ENCODE measurements around the gene HOXD12. TPM values are rescaled to one million over a fixed set of nuclear protein-coding genes. Genes with fewer than 3 reads are reported as not detected.

Gene HOXD12
- total RNA-seq, 4 donors from 2014 or later = not detected

DNA sequence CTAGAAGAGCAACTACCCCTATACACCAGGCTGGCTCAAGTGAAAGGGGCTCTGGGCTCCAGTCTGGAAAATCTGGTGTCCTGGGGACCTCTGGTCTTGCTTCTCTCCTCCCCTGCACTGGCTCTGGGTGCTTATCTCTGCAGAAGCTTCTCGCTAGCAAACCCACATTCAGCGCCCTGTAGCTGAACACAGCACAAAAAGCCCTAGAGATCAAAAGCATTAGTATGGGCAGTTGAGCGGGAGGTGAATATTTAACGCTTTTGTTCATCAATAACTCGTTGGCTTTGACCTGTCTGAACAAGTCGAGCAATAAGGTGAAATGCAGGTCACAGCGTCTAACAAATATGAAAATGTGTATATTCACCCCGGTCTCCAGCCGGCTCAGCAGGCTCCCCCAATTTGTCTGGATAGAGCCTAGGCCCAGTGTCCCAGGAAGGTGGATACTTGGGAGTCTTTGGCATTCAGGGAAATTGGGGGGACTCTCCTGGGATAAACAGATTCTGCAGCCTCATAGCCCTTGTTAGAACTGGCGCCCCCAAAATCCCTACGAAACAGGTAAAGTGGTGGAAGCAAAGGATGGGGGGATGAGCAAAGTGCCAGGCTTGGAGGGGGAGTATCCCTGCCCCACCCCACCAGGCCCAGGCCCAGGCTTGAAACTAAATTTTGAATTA, 49.3 kb downstream of the HOXD12 start:
- no peak for TF ChIP-seq EP300 (IDR thresholded peaks at IDR 0.05)
- TF ChIP-seq, protein P1, sequence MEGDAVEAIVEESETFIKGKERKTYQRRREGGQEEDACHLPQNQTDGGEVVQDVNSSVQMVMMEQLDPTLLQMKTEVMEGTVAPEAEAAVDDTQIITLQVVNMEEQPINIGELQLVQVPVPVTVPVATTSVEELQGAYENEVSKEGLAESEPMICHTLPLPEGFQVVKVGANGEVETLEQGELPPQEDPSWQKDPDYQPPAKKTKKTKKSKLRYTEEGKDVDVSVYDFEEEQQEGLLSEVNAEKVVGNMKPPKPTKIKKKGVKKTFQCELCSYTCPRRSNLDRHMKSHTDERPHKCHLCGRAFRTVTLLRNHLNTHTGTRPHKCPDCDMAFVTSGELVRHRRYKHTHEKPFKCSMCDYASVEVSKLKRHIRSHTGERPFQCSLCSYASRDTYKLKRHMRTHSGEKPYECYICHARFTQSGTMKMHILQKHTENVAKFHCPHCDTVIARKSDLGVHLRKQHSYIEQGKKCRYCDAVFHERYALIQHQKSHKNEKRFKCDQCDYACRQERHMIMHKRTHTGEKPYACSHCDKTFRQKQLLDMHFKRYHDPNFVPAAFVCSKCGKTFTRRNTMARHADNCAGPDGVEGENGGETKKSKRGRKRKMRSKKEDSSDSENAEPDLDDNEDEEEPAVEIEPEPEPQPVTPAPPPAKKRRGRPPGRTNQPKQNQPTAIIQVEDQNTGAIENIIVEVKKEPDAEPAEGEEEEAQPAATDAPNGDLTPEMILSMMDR (IDR thresholded peaks at IDR 0.05) = no peak
- TF ChIP-seq POLR2A (IDR thresholded peaks at IDR 0.05) = no peak
- TF ChIP-seq POLR2AphosphoS5 (IDR thresholded peaks at IDR 0.05) = no peak
- Histone ChIP-seq H3K4me3 (no peak overlapping the region), H3K27ac (no peak overlapping the region), H3K36me3 (no peaks in the 10 kb centered on the region), H3K27me3 (peaks cover 95% of the 10 kb centered on the region), H3K9me3 (no peaks in the 10 kb centered on the region), H3K4me1 (peaks cover 0 to 17% (median 0%) of the 10 kb centered on the region in 3 donors)
- ATAC-seq = no peak
- WGBS, 2 donors (ENCODE audit: low coverage in 1 of 2) = 43 to 71% methylated on average over 1 to 7 of the region's 11 CpGs

DNA sequence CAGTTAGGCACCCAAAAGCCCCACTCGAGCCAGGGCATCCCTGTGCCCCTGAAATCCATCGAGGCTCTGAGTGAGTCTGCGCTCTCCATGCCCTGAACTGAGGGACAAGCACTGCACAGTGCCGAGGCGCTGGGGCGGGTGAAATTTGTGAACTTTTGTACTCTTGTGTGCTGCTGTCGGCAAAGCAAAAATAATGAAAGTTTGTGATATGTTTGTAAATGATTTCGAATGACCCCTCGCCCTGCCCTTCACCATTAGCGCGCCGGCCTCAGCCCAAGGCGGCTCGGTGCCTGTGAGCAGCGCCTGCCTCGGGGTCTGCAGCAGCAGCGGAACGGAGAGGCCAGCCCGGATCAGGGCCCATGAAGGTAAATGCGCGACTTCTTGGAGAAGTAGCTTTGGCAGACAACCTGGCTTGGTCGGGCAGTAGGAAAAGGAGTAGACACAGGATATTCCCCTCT, 49.9 kb downstream of the HOXD12 start:
- H3K27ac ChIP-seq = no peak overlapping the region
- no peaks in the 10 kb centered on the region for H3K36me3 ChIP-seq
- H3K4me1 ChIP-seq = peaks cover 0 to 17% (median 0%) of the 10 kb centered on the region in 3 donors
- no peak overlapping the region for H3K4me3 ChIP-seq
- H3K9me3 ChIP-seq = no peaks in the 10 kb centered on the region
- H3K27me3 ChIP-seq = peaks cover 100% of the 10 kb centered on the region
- 8 to 27% methylated on average over 3 to 20 of the region's 22 CpGs for WGBS, 2 donors (ENCODE audit: low coverage in 1 of 2)
- ATAC-seq = no peak
- no peak for TF ChIP-seq EP300 (IDR thresholded peaks at IDR 0.05)
- TF ChIP-seq POLR2A (IDR thresholded peaks at IDR 0.05) = no peak
- TF ChIP-seq POLR2AphosphoS5 (IDR thresholded peaks at IDR 0.05) = no peak
- TF ChIP-seq, protein P1 (IDR thresholded peaks at IDR 0.05) = no peak

DNA sequence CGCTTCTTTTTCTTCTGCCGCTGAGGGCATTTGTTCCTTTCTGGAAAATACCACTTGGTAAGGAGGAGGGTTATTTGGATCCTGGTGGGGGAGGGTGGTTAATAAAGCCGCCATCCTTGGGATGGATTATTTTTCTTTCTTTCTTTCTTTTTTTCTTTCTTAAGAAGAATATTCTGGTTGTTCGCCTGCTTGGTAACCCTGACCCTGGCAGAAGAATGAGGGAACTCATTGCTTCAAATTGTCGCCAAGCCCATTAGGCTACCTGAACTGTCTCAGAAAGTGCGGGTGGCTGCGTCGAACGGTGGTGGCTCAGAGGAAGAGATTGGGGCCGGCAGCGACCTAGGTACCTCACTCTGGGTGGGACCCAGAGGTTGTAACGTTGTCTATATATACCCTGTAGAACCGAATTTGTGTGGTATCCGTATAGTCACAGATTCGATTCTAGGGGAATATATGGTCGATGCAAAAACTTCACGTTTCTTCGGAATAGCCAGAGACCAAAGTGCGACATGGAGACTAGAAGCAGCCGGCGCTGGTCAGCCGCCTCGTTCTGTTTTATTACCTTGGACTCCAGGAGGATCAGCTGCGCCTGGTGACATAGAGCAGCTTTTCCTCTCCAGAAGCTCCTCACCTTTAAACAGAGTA, 50.5 kb downstream of the HOXD12 start:
- H3K27ac ChIP-seq = no peak overlapping the region
- WGBS, 2 donors (ENCODE audit: low coverage in 1 of 2) = 14 to 37% methylated on average over 3 to 20 of the region's 24 CpGs
- H3K27me3 ChIP-seq = peaks cover 100% of the 10 kb centered on the region
- H3K9me3 ChIP-seq = no peaks in the 10 kb centered on the region
- no peak for ATAC-seq
- no peaks in the 10 kb centered on the region for H3K36me3 ChIP-seq
- peaks cover 0 to 17% (median 0%) of the 10 kb centered on the region in 3 donors for H3K4me1 ChIP-seq
- H3K4me3 ChIP-seq = no peak overlapping the region
- TF ChIP-seq EP300 (IDR thresholded peaks at IDR 0.05) (no peak), POLR2A (IDR thresholded peaks at IDR 0.05) (no peak), POLR2AphosphoS5 (IDR thresholded peaks at IDR 0.05) (no peak)
- TF ChIP-seq, protein P1 (IDR thresholded peaks at IDR 0.05) = no peak

DNA sequence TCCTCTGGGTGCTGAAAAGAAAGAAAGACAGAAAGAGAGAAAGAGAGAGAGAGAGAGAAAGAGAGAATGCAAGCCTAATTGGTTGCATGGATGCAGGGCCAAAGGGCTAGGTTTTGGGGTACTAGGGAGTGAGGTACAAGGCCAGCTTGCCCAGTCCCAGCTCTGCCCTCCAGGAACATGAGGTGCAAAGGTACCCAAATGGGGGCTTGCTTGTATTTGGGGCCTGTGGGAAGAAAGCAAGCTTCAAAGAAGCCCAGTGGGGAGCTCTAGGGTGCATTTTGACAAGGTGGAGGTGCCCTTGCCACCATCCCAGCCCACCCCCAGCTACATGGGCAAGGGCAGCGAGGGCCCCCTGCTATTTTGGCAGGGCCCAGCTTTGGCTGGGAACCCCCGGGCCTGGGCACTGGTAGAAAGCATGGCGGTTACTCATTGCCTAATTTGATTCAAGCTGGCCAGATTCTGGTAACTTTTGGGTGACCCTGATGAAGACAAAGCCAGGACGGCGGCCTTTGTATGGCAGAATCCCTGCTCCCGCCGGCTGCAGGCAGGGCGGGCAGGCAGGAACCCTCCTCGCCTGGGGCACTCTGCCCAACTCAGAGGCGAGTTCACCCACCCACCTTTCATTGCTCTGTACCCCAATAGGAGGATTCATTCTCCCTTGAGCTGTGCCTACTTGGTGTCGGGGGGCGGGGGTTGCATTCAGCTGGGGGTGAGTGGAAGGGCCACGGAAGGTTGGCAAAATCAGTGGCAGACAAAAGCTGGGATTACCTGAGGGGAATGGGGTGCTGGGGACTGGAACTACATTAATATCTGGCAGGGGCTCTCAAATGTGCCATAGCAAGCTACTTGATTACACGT, 51.2 kb downstream of the HOXD12 start:
- Histone ChIP-seq H3K36me3 (no peaks in the 10 kb centered on the region), H3K27ac (no peak overlapping the region), H3K27me3 (peaks cover 100% of the 10 kb centered on the region), H3K4me1 (peaks cover 0 to 17% (median 0%) of the 10 kb centered on the region in 3 donors), H3K4me3 (no peak overlapping the region), H3K9me3 (no peaks in the 10 kb centered on the region)
- TF ChIP-seq EP300 (IDR thresholded peaks at IDR 0.05) (no peak), POLR2AphosphoS5 (IDR thresholded peaks at IDR 0.05) (no peak), POLR2A (IDR thresholded peaks at IDR 0.05) (no peak)
- TF ChIP-seq, protein P1 (IDR thresholded peaks at IDR 0.05) = no peak
- no peak for ATAC-seq
- 18% methylated on average over 1 of the region's 14 CpGs; no CpG with 5 or more reads in 1 of the 2 donors for WGBS, 2 donors (ENCODE audit: low coverage in 1 of 2)

Measured in gastroesophageal sphincter (tissue), 4 donors.